ENCODE results near the gene SEMA5A.

SEMA5A gene

GRCh38 chr5:9549941-9550340 lies 4.1 kb upstream of the SEMA5A start:
- no peak for DNase-seq (ENCODE audit: low read depth, low spot score)

DNA sequence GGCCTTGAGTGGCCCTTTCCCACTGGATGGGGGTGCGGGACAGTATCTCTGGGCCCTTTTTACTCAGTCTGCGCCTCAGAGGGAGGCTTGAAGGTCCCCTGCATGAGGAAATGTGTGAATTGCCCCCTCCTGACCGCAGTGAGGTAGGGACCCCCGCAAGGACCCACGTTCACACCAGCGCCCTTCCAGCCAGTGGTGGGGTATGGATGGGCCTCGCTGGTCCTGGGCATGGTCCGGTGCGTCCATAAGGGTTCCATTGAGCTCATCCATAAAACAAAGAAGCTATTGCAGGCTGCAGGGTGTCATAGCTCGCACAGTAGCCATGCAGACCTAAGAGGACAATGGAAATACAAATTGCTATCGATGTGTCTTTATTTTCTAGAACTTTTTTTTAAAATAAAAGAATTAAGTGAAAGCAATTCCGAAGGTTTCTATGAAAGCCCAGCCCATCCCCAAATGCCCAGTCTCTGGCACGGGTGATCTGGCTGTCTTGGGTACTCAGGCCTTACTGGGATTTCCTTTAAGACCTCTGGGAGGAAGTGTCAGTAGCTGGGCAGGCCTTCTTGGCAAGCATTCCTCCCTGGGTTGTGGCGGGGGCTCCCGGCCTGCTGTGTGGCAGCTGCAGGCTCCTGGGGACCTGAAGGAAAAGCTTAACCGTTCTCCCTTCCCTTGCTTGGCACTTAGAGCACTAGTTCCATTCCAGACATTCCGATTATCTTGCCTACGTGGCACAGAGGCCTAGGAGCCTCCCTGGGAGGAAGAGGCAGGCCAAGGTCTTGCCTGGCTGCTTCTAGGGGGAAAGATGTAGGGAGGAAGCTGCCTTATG lies 1.5 kb upstream of the SEMA5A start:
- no peak for DNase-seq (ENCODE audit: low read depth, low spot score)

- DNase-seq (ENCODE audit: low read depth, low spot score), result no peak
These were observed 511 bp downstream of the SEMA5A start for GRCh38 chr5:9545136-9545991.

- DNase-seq (ENCODE audit: low read depth, low spot score), result no peak
These were observed 1.3 kb downstream of the SEMA5A start for GRCh38 chr5:9544502-9545135.

GRCh38 chr5:9544056-9544455 lies 1.8 kb downstream of the SEMA5A start:
- DNase-seq (ENCODE audit: low read depth, low spot score), result no peak

GRCh38 chr5:9543311-9543920 lies 2.5 kb downstream of the SEMA5A start:
- no peak for DNase-seq (ENCODE audit: low read depth, low spot score)

DNA sequence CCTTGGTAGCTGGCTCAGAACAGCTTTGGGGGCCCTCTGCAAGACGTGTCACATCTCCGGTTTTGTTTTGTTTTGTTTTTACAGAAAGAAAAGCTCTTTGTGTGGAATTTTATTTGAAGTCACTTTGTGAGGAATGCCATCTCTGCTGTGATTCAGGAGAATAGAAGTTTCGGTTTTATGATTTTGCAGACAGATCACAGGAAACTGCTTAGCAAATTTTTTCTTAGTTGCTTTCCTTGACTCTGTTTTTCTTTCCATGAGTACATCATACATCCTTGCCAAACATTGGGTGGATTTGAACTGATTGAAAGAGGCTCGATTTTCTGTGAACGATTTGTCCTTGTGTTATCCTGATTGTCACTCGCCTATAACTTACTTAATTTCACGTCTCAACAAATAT lies 5.1 kb downstream of the SEMA5A start:
- DNase-seq (ENCODE audit: low read depth, low spot score), result no peak

DNA sequence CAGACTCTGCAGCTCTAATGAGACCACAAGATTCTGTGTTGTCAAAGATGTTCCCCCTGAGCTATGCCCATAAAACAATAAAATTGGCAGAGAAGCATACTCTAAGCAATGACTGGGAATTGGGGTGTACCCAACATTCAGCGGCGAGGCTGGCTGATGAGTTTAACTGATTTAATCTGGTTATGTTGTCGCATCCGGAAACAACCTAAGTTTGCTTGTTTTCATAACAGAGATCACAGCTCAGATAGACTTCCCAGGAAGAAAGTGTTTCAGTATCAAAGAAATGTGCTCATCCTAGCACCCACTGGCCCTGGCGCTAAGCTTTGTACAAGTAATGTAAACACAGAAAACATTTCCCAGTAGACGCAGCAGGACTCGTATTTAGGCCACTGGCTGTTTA lies 7.4 kb downstream of the SEMA5A start:
- no peak for DNase-seq (ENCODE audit: low read depth, low spot score)

GRCh38 chr5:9537223-9538141 lies 8.4 kb downstream of the SEMA5A start:
- no peak for DNase-seq (ENCODE audit: low read depth, low spot score)

DNA sequence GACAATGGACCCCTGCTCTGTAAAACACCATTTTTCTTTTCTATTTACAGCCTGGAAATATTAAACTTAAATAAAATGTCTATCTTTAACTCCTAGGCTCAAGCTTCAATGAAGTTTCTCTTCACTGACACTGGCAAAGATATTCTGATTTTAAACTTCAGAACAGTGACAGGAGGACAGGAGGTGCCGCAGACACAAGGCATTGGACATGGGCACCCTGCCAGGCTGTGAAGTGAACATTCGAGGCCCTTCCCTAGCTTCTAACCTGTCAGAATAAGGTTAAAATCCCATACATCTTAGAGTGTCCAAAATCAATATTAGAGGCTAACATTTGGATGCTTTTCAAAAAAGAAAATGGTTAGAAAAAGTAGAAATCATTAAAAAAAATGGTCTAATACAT lies 9.2 kb downstream of the SEMA5A start:
- DNase-seq (ENCODE audit: low read depth, low spot score), result no peak

GRCh38 chr5:9534881-9535517 lies 10.9 kb downstream of the SEMA5A start:
- DNase-seq (ENCODE audit: low read depth, low spot score), result no peak

GRCh38 chr5:9533562-9534364 lies 12.1 kb downstream of the SEMA5A start:
- no peak for DNase-seq (ENCODE audit: low read depth, low spot score)

DNA sequence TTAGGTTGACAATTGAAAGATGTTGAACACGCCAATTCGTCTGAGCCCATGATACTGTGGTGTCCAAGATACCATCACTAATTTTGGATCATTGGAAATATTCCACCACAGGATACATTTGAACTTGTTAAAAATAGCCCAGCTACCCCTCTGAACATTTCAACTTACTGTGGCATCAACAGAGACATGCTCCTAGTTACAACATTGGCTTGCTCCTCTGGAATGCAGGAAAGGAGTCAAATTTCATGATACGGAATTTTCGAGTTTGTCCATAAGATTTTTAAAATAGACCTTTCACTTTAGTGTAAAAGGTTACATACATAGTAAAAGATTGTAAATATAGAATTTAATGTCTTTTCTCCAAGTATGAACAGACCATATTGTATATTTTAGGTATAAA lies 12.8 kb downstream of the SEMA5A start:
- DNase-seq (ENCODE audit: low read depth, low spot score), result no peak

- no peak for DNase-seq (ENCODE audit: low read depth, low spot score)
These were observed 16.4 kb downstream of the SEMA5A start for GRCh38 chr5:9529513-9529912.

DNA sequence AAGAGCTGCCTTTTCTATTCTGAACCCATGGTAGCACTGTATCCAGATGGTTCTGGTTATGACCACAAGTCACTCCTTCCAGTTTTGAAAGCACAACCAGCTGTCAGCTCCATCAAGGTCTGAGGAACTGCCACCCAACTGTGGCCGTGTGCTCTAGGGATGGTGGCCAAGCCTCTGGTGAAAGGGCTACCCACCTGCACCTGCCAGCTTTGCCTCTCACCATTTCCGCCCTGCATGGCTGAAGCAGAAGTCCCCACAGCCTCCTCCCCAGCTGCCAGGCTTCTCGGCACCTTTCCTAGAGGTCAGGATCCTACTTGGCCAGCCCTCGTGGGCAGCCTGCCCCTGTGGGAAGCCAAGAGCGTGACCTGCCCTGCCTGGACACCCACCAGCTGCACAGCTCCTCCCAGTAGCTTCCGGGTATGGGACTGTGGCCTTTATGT lies 16.8 kb downstream of the SEMA5A start:
- no peak for DNase-seq (ENCODE audit: low read depth, low spot score)

DNA sequence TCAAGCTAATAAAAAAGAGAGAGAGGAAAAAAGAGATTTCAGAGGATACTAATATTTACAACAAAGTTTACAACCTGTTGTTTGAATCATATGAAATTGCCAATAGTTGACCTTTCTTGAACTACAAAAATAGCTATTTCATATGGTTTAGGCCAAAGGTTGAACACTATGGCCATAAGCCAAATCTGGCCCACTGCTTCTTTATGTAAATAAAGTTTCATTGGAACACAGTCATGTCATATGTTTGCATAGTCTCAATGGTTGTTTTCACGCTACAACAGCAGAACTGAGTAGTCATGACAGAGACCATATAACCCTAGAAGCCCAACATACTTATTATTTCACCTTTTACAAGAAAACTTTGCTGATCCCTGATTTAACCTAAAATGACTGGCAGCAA lies 20.9 kb downstream of the SEMA5A start:
- no peak for DNase-seq (ENCODE audit: low read depth, low spot score)

DNA sequence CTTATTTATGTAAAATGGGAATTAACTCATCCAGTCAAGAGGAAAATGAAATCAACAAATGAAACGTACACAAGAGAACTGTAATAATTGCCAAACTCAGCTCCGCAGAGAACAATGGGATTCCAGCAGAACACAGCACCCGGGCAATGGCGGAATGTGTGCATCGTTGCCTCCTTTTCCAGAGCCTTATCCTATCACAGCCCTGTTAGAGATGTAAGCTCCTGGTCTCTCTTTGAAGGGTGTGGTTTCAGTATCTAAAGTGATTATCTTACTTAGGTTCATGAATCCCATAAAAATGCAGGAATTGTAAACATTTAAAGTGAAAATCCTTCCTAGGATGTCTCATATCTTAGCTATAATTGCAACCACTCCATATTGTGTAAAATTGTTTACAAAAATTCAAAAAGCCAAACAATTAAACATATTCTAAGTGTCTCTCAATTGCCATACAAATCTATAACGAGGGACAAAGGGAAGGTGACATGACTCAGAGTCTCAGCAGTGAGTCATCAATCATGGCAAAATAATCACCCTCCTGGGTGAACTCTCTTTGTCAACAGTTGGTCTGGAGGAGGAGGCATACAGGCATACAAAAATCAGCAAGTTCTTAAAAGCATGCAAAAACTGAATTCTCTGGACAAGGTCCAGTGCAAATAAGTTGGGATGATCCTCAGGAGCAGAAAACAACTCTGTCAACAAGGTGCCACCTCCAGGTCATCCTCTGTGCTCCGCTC lies 22.6 kb downstream of the SEMA5A start:
- no peak for DNase-seq (ENCODE audit: low read depth, low spot score)

DNA sequence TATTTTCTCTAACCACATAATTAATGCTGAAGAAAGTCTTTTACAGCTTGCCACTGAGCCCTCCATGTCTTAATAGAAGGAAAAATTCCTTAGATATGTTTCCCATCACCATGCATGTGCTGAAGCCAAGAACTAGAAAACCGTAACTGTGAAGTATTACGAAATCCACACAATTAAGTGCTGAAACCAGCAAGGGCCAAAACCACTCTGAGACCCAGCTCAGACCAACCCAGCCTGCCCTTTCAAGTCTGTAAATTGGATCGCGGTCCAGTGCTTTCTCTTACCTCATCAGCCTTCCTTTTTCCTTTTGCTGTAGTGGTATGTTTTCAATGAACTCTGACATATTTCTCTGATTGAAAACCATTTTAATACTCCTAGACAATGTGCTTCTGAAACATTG lies 26.3 kb downstream of the SEMA5A start:
- DNase-seq (ENCODE audit: low read depth, low spot score), result no peak

DNA sequence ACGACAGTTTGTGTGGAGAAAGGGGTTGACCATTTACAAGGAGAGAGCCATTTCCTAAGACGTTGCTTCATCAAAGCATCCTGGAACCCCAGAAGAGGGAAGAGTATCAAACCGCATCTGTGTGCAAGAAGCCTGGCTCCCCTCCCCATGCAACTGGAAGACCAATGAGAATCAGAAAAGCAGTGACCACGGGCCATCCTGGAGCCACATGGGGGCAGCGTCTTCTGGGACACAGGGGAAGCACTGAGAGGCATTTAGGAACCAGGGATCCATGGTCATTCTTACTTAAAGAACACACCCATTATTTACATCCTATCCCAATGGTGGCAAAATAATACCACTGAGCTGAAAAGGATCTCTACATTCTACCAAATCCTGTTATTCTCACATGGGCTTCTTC lies 29.3 kb downstream of the SEMA5A start:
- no peak for DNase-seq (ENCODE audit: low read depth, low spot score)
